HepG2 (cell line): ENCODE data around the gene MIR17HG. TPM values are rescaled to one million over a fixed set of nuclear protein-coding genes. Genes with fewer than 3 reads are reported as not detected.

ENCODE experiments used
- ATF2 ChIP-seq: sonication (generic); formaldehyde crosslinking; IDR thresholded peaks from 2 replicates; pipeline ENCODE4 v1.4.0; 2020; ENCODE audit warnings: missing genetic modification reagents
- ATRX ChIP-seq: sonication (generic); formaldehyde crosslinking; IDR thresholded peaks from 2 replicates; pipeline ENCODE4 v1.4.0; 2020; ENCODE audit warnings: missing genetic modification reagents, borderline replicate concordance
- CEBPG ChIP-seq: IDR thresholded peaks from 2 replicates; pipeline ENCODE4 v1.6.1; 2016
- CREM ChIP-seq, 2 experiments: sonication (generic) in 1 of 2; formaldehyde crosslinking in 1 of 2; IDR thresholded peaks; 2 replicates each; pipeline versions ENCODE4 v1.4.0 to v1.6.1; 2016 to 2020; ENCODE audit warnings: antibody characterized with exemption in 1 of 2, mild to moderate bottlenecking in 1 of 2, missing genetic modification reagents in 1 of 2
- KDM3A ChIP-seq: IDR thresholded peaks from 2 replicates; pipeline ENCODE4 v1.6.1; 2018; ENCODE audit warnings: low read depth, missing compliant biosample characterization
- MED1 ChIP-seq: sonication (generic); formaldehyde crosslinking; IDR thresholded peaks from 2 replicates; pipeline ENCODE4 v1.4.0; 2020; ENCODE audit warnings: missing genetic modification reagents
- PAF1 ChIP-seq: IDR thresholded peaks from 2 replicates; pipeline ENCODE4 v1.6.1; 2016; ENCODE audit warnings: missing genetic modification reagents, missing compliant biosample characterization
- PAX8 ChIP-seq: sonication (generic); formaldehyde crosslinking; IDR thresholded peaks from 2 replicates; pipeline ENCODE4 v1.8.0; 2022; ENCODE audit warnings: mild to moderate bottlenecking, missing genetic modification reagents, borderline replicate concordance
- POGZ ChIP-seq: sonication (generic); formaldehyde crosslinking; IDR thresholded peaks from 2 replicates; pipeline ENCODE4 v1.4.0; 2020; ENCODE audit warnings: mild to moderate bottlenecking, missing genetic modification reagents
- RARA ChIP-seq: IDR thresholded peaks from 2 replicates; pipeline ENCODE4 v1.6.1; 2016; ENCODE audit warnings: missing genetic modification reagents, missing compliant biosample characterization
- SOX13 ChIP-seq, 3 experiments: fragments of 450-650 bp in 1 of 3; sonication (generic) in 1 of 3; formaldehyde crosslinking in 1 of 3; IDR thresholded peaks in 2 of 3; conservative IDR thresholded peaks in 1 of 3; 2 replicates each; pipeline versions ENCODE4 v1.5.0 to v1.6.1; 2016 to 2020; ENCODE audit warnings: antibody characterized with exemption in 1 of 3, mild to moderate bottlenecking in 1 of 3, missing compliant biosample characterization in 1 of 3, missing genetic modification reagents in 1 of 3, moderate library complexity in 1 of 3
- ZNF350 ChIP-seq: sonication (generic); formaldehyde crosslinking; IDR thresholded peaks from 2 replicates; pipeline ENCODE4 v1.4.0; 2020; ENCODE audit warnings: mild to moderate bottlenecking, low read depth, missing genetic modification reagents, borderline replicate concordance
- ZNF382 ChIP-seq: sonication (generic); formaldehyde crosslinking; IDR thresholded peaks from 2 replicates; pipeline ENCODE4 v1.5.0; 2020; ENCODE audit warnings: missing genetic modification reagents, mild to moderate bottlenecking, borderline replicate concordance
- ZNF44 ChIP-seq: sonication (generic); formaldehyde crosslinking; IDR thresholded peaks from 2 replicates; pipeline ENCODE4 v1.5.1; 2020; ENCODE audit warnings: mild to moderate bottlenecking, missing genetic modification reagents
- ZNF564 ChIP-seq: sonication (generic); formaldehyde crosslinking; IDR thresholded peaks from 2 replicates; pipeline ENCODE4 v1.8.1; 2023; ENCODE audit warnings: mild to moderate bottlenecking, missing genetic modification reagents
- ZNF572 ChIP-seq: sonication (generic); formaldehyde crosslinking; IDR thresholded peaks from 2 replicates; pipeline ENCODE4 v1.5.1; 2020; ENCODE audit warnings: mild to moderate bottlenecking, missing genetic modification reagents
- ZNF605 ChIP-seq: sonication (generic); formaldehyde crosslinking; IDR thresholded peaks from 2 replicates; pipeline ENCODE4 v1.8.0; 2022; ENCODE audit warnings: mild to moderate bottlenecking, missing genetic modification reagents
- ZNF737 ChIP-seq: sonication (generic); formaldehyde crosslinking; IDR thresholded peaks from 2 replicates; pipeline ENCODE4 v1.5.0; 2020; ENCODE audit warnings: missing genetic modification reagents, mild to moderate bottlenecking, borderline replicate concordance
- ZNF879 ChIP-seq: sonication (generic); formaldehyde crosslinking; IDR thresholded peaks from 2 replicates; pipeline ENCODE4 v1.8.1; 2023; ENCODE audit warnings: missing genetic modification reagents
- polyA plus RNA-seq, 8 experiments: library from polyadenylated mRNA; depleted of rRNA in 3 of 8; stranded (reverse) in 7 of 8; unstranded in 1 of 8; fragments of >200 nt; fragmentation: Illumina TruSeq in 4 of 8; extraction: Trizol in 4 of 8; gene quantifications; 2 replicates each; pipeline versions ENCODE4 v1.2.1 to v1.2.3, GENCODE V29; 2011 to 2016; ENCODE audit warnings: low read depth in 4 of 8, missing spikeins in 1 of 8, mixed read lengths in 1 of 8; ENCODE audit not compliant: insufficient read depth in 1 of 8
- total RNA-seq, 5 experiments: library from RNA; depleted of rRNA; stranded (reverse); fragments of >200 nt; fragmentation: Illumina TruSeq; extraction: Trizol; gene quantifications; 2 replicates each; pipeline ENCODE4 v1.2.3, GENCODE V29; 2016; ENCODE audit warnings: low read depth in 1 of 5
- TF ChIP-seq, protein P1 (sequence below): sonication (generic); formaldehyde crosslinking; IDR thresholded peaks from 2 replicates; pipeline ENCODE4 v1.4.0; 2020; ENCODE audit warnings: mild to moderate bottlenecking, missing genetic modification reagents
- TF ChIP-seq, protein P2 (sequence below): fragments of 450-650 bp; IDR thresholded peaks from 2 replicates; pipeline ENCODE4 v1.6.1; 2017; ENCODE audit warnings: mild to moderate bottlenecking
- TF ChIP-seq, protein P3 (sequence below): sonication (generic); formaldehyde crosslinking; IDR thresholded peaks from 2 replicates; pipeline ENCODE4 v1.4.0; 2020; ENCODE audit warnings: missing genetic modification reagents

The MIR17HG gene
- total and polyA plus RNA-seq, 2 of the 13 experiments (the other 11 are each of a cell fraction or from before 2014, with no cell fraction given) = 2.5 to 12.3 TPM

GRCh38 chr13:91361755-91362271 lies 14.3 kb downstream of the MIR17HG start (continued):
- TF ChIP-seq, protein P1, sequence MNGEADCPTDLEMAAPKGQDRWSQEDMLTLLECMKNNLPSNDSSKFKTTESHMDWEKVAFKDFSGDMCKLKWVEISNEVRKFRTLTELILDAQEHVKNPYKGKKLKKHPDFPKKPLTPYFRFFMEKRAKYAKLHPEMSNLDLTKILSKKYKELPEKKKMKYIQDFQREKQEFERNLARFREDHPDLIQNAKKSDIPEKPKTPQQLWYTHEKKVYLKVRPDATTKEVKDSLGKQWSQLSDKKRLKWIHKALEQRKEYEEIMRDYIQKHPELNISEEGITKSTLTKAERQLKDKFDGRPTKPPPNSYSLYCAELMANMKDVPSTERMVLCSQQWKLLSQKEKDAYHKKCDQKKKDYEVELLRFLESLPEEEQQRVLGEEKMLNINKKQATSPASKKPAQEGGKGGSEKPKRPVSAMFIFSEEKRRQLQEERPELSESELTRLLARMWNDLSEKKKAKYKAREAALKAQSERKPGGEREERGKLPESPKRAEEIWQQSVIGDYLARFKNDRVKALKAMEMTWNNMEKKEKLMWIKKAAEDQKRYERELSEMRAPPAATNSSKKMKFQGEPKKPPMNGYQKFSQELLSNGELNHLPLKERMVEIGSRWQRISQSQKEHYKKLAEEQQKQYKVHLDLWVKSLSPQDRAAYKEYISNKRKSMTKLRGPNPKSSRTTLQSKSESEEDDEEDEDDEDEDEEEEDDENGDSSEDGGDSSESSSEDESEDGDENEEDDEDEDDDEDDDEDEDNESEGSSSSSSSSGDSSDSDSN (CRISPR knock-in tag) = no peak
- TF ChIP-seq PAF1 (CRISPR knock-in tag) (0 out of 2 replicates have a peak, but pooled peaks have one; percentile 36), ZNF879 (CRISPR knock-in tag) (no peak), CREM (IDR thresholded peaks at IDR 0.05) (peak; percentile 84), CREM (CRISPR knock-in tag; IDR thresholded peaks at IDR 0.05) (no peak), RARA (CRISPR knock-in tag) (peak; percentile 69), POGZ (CRISPR knock-in tag) (peak; percentile 16; the same call in 1 of the 2 replicates), ATRX (CRISPR knock-in tag) (no peak), SOX13 (IDR thresholded peaks at IDR 0.05) (peak; percentile 42; the same call in 1 of the 2 replicates), SOX13 (CRISPR knock-in tag; conservative IDR thresholded peaks at IDR 0.05 in 1 of 2, IDR thresholded peaks at IDR 0.05 in 1 of 2) (peak in 1 of 2 experiments; percentile 95; a peak in 2 of 4 replicates), ZNF737 (CRISPR knock-in tag) (no peak), MED1 (CRISPR knock-in tag) (peak; percentile 46), ZNF605 (CRISPR knock-in tag) (no peak), ZNF350 (CRISPR knock-in tag) (no peak), ZNF564 (CRISPR knock-in tag) (no peak), PAX8 (CRISPR knock-in tag) (no peak), ZNF44 (CRISPR knock-in tag) (no peak), ZNF382 (CRISPR knock-in tag) (no peak), CEBPG (CRISPR knock-in tag) (peak; percentile 90), ZNF572 (CRISPR knock-in tag) (no peak), ATF2 (CRISPR knock-in tag) (peak; percentile 56; the same call in 1 of the 2 replicates), KDM3A (no peak)
- TF ChIP-seq, protein P2, sequence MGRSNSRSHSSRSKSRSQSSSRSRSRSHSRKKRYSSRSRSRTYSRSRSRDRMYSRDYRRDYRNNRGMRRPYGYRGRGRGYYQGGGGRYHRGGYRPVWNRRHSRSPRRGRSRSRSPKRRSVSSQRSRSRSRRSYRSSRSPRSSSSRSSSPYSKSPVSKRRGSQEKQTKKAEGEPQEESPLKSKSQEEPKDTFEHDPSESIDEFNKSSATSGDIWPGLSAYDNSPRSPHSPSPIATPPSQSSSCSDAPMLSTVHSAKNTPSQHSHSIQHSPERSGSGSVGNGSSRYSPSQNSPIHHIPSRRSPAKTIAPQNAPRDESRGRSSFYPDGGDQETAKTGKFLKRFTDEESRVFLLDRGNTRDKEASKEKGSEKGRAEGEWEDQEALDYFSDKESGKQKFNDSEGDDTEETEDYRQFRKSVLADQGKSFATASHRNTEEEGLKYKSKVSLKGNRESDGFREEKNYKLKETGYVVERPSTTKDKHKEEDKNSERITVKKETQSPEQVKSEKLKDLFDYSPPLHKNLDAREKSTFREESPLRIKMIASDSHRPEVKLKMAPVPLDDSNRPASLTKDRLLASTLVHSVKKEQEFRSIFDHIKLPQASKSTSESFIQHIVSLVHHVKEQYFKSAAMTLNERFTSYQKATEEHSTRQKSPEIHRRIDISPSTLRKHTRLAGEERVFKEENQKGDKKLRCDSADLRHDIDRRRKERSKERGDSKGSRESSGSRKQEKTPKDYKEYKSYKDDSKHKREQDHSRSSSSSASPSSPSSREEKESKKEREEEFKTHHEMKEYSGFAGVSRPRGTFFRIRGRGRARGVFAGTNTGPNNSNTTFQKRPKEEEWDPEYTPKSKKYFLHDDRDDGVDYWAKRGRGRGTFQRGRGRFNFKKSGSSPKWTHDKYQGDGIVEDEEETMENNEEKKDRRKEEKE = no peak
- TF ChIP-seq, protein P3, sequence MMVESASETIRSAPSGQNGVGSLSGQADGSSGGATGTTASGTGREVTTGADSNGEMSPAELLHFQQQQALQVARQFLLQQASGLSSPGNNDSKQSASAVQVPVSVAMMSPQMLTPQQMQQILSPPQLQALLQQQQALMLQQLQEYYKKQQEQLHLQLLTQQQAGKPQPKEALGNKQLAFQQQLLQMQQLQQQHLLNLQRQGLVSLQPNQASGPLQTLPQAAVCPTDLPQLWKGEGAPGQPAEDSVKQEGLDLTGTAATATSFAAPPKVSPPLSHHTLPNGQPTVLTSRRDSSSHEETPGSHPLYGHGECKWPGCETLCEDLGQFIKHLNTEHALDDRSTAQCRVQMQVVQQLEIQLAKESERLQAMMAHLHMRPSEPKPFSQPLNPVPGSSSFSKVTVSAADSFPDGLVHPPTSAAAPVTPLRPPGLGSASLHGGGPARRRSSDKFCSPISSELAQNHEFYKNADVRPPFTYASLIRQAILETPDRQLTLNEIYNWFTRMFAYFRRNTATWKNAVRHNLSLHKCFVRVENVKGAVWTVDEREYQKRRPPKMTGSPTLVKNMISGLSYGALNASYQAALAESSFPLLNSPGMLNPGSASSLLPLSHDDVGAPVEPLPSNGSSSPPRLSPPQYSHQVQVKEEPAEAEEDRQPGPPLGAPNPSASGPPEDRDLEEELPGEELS = peak; percentile 91
